HG03025 (cell line): ENCODE measurements around the gene TMEM202.
"Not testable (repeated sequence)": the region's sequence is repeated elsewhere in the genome, so short reads cannot be mapped to it uniquely, and the experiment has no call there.

Experiments used
- ATAC-seq: cut with Tn5 transposase; IDR thresholded peaks from one replicate; pipeline ENCODE4 v1.9.1; 2021; ENCODE audit warnings: mild to moderate bottlenecking, moderate library complexity; ENCODE audit not compliant: unreplicated experiment, low FRiP score

The TMEM202 gene

GRCh38 chr15:72398648-72399047, 543 bp downstream of the TMEM202 start:
- no peak for ATAC-seq

DNA sequence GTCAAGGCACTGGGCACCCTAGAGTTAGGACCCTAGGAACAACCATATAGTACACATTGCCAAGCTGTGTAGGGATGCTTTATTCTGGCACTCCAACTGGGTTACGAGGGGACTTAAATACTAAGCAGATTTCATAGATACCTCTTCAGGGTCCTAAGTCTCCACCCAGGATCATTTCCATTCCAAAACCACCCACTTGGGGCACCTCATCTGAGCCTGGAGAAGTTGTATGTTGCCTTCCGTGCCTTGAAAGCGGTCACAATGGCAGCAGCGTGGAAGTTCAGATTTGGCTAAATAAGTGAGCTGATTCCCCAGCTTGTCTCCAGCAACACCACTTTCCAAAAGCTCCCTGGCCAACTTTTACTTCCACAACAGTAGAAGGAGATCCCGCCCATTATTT, 4.6 kb downstream of the TMEM202 start:
- ATAC-seq = no peak

DNA sequence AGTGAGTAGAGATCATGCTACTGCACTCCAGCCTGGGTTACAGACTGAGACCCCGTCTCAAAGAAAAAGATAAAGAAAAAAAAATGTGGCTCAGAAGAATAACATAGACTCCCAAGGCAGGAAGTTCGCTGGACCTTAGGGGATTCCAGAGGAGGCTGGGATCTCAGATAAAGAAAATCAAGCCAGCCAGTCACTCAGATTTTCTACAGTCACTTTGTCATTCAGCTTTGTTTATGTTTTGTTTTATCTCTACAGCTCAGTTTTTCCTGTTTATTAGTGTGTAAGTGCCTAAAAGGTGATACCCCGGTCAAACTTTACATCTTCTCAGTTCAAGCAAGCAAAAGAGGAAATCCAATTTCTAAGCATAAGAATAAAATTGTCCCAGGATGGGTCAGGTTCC, 6.3 kb downstream of the TMEM202 start:
- ATAC-seq = no peak

DNA sequence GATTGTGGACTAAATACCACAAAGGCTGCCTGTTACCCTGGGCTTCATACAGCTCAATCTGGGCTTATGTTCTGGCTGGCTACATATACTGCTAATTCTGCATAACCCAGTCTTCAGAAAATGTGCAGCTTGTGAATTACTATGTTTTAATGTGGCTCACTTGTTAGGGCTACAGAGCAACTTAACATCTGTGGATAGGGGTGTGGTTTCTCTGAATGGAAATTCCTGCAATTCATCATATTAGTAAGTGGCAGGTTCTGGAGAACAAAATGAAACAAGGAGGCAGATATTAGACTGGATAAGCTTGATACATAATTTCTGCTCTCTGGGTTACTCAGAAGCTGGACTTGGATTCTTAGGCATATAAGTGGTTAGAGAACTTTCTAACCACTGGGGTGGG, 6.7 kb downstream of the TMEM202 start:
- ATAC-seq = no peak

- ATAC-seq = no peak
Measured at GRCh38 chr15:72406936-72407335, 8.8 kb downstream of the TMEM202 start.

GRCh38 chr15:72411111-72411510, 13.0 kb downstream of the TMEM202 start:
- ATAC-seq = no peak

DNA sequence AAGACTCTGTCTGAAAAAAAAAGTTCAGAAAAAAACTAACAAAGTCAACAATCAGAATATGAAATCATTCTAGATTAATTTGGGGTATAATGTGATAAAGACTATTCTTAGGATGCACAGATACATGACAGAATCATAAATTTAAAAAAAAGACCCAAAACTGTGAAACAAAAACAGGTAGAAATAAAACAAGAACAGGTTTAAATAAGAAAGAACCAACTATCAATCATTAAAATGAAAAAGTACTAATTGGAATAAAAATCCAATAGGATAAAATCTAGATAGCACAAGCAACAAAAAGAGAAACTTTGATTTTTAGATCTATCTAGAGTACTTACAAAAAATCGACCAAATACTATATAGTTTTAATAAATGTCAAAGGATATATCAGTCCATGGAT, 13.4 kb downstream of the TMEM202 start:
- ATAC-seq = no peak

GRCh38 chr15:72413337-72413736, 15.2 kb downstream of the TMEM202 start:
- not testable (repeated sequence) for ATAC-seq

DNA sequence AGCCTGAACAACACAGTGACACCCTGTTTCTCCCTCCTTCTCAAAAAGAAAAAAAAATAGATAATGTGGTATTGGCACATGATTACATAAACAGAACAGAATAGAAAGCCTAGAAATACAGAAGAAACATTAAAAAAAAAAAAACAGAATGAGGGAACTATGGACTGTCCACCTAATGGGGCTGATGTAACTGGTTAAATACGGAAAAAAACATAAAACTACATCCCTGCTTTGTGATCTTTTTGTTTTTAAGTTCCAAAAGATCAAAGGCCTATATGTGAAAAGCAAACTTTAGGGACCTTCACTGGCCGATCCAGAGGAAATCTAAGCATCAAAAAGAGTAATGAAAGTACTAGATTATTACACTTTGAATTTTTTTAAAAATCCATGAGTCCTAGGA, 17.2 kb downstream of the TMEM202 start:
- ATAC-seq = no peak

DNA sequence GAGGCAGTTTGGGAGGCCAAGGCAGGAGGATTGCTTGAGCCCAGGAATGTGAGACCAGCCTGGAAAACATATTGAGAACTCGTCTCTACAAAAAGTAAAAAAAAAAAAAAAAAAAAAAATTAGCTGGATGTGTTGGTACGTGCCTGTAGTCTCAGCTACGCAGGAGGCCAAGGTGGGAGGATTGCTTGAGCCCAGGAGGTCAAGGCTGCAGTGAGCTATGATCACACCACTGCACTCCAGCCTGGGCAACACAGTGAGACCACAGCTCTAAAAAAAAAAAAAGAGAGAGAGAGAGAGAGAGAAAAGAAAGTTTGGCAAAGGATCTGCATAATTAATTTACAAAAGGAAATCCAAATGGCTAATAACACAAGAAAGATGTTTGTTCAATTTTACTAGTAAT, 21.7 kb downstream of the TMEM202 start:
- ATAC-seq = not testable (repeated sequence)

- ATAC-seq = no peak
Measured at GRCh38 chr15:72420576-72420975, 22.5 kb downstream of the TMEM202 start.

DNA sequence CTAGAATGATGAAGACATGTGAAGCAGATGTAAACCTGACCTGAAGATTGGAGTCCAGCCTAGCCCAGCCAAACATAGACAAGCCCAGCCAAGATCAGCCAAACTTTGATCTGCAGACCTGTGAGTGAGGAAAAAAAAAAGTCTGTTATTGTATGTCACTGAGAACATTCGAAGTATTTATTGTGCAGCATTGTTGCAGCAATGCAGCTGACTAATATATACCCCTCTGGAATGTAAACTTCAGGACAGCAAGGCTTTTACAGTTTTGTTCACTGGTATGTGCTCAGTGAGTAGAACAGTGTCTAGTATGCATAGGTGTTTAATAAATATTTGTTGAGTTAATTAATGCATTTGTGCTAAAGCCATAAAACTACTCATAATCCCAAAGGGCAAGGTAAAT, 23.4 kb downstream of the TMEM202 start:
- ATAC-seq = no peak

DNA sequence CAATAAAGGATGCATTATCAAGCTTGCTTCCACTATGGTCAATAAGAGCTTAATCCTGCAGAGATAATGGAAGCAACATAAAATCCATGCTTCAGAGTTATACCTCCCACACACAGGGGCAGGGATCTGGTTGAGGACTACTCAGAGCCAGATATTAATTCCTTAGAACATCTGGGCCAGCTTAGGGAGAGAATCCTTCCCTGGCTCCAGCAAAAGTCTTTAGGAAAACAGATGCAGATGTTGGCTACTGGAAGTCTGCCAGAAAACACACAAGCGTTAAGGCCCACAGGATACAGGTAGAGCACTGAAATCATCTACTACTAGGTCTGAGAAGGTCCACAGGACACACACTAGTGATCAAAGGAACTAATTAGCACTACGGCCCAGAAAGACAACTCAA, 25.2 kb downstream of the TMEM202 start:
- no peak for ATAC-seq

- no peak for ATAC-seq
Measured at GRCh38 chr15:72426753-72427152, 28.6 kb downstream of the TMEM202 start.

DNA sequence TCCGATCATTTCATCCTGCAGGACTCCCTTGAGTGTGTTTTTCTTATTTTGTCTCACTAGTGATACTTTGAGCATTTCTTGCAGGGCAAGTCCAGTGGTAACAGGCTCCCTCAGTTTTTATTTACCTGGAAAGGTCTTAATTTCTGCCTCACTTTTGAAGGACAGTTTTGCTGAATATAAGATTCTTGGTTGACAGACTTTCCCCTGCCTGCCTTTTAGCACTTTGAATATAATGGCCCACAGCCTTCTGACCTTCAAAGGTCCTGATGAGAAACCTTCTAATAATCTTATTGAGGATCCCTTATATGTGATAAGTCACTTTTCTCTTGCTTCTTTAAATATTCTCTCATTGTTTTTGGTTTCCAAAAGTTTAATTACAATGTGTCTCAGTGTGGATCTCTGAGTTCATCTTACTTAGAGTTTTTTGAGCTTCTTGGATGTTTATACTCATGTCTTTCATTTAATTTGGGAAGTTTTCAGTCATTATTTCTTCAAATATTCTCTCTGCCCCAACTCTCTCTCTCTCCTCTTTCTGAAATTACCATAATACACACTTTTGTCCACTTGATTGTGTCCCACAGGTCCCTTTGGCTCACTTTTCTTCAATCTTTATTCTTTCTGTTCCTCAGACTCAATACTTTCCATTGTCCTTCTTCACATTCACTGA, 39.7 kb downstream of the TMEM202 start:
- ATAC-seq = no peak

- not testable (repeated sequence) for ATAC-seq
Measured at GRCh38 chr15:72442848-72443247, 44.7 kb downstream of the TMEM202 start.

GRCh38 chr15:72445426-72445825, 47.3 kb downstream of the TMEM202 start:
- ATAC-seq = no peak

DNA sequence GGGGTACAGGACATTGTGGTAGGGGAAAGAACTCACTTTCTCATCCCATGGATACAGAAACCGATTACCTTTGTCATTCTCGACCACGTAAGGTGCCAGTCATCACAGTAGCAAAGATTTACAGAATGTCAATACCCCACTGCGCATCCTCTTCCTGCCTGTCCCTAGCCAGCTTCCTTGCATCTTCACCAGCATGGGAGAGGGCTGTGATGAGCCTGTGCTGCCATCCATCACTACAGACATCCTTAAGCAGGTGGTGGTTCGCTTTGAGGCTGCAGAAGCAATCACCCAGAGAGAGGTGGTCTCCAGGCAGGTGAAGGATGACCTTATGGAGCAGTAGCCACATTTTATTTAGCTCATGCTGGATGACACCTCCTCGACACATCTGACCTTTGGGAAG, 52.7 kb downstream of the TMEM202 start:
- ATAC-seq = no peak

GRCh38 chr15:72451224-72451623, 53.1 kb downstream of the TMEM202 start:
- no peak for ATAC-seq

DNA sequence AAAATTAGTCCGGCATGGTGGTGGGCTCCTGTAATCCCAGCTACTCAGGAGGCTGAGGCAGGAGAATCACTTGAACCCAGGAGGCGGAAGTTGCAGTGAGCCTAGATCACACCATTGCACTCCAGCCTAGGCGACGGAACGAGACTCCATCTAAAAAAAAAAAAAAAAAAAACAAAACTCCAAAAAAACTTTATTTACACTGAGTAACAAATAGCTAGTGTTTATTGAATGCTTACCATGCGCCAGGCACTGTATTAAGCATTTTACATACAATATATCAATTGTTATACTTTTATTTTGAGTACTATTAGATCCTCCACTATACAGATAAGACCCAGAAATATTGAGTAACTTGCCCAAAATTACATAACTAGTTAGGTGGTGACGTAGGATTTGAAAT, 58.6 kb downstream of the TMEM202 start:
- ATAC-seq = no peak
